Erythroblast (primary cell): Measurements from ENCODE around the gene INHBA.

Experiments used
- DNase-seq, 2 experiments: peaks; one replicate each; lab custom pipeline; 2025; lab: John Stamatoyannopoulos, UW
- GATA1 ChIP-seq: IDR thresholded peaks from 2 replicates; pipeline ENCODE4 v1.6.1; 2011; ENCODE audit warnings: low read depth, mild to moderate bottlenecking, control low read depth, low read length, moderate library complexity
- POLR2A ChIP-seq: IDR thresholded peaks from 2 replicates; pipeline ENCODE4 v1.6.1; 2011; ENCODE audit warnings: mild to moderate bottlenecking, low read length

The INHBA gene

DNA sequence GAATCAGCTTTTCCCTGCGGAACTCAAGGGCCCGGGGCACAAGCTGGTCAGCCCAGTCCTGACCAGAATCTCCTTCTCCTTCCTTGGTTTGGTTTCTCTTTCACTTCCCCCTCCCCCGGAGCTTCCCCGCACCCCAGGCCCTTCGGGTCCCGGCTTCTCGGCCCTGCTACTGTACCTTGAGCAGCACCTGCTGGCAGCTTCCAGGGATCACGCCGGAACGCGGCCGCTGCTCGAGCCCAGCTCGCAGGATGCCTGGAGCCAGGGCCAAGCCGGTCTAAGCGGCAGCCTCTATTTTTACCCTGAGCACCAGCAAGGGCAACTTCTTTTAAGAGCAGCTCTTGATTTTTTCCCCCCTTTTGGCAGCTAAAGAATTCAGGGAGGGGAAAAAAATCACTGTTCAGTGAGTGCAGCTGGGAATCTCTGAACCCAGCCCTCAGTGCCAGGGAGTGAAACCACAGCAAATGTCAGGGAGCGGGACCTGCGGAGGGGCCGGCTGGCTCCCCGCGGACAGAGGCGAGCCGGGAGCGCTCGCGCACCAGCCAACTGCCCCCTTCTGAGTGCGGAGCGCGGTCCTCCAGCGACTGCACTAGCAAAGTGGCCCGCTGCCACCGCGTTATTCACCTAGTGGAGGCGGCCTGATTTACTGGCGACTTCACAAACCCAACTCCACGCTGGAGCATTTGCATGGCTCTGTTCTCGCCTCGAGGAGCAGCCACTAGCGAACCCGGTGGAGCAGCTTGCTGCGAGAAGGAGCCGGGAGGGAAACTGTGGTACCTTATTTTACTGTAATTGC, 2.4 kb upstream of the INHBA start:
- DNase-seq, result peak; percentile 26 to 31
- TF ChIP-seq POLR2A, result no peak
- TF ChIP-seq GATA1, result no peak

DNA sequence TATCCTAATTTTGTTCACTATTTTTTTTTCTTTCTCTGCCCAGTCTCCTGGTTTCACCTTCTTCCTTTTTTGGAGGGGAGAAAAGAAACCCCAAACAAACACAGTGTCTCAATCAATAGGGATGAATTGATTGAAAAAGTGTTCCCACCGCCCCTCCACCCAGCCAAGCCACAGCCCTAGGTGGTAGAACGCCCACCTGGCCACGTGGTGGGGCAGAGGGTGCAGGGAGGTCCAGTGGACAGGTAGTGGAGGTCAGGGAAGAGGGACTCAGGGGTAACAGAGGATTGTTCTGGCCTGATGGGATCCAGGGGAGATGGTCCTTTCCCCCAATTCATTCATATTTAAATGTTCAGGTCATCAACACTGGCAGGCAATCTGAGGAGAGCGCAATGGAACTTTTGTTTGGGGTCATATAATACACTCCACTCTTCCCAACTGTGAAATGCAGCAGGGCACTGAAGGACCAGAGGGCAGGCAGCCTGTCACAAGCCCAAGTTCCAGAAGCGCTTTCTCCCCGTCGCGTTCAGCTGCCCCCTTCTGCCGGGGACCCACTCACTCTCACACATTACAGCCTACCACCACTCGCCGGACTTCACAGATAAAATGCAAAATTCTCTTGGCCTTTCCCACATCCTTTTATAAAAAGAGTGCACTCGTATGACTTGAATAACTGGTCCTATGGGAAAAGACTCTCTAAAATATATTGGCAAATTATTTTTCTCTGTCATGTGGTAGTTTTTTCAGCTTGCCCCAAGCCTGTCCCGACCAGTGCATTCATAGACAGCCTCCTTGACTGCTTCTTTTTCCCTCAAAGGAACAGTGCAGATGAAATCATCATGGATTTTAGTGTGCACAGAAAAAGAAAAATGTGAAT, 1.6 kb downstream of the INHBA start:
- no peak for DNase-seq
- TF ChIP-seq POLR2A, result no peak
- TF ChIP-seq GATA1, result no peak

DNA sequence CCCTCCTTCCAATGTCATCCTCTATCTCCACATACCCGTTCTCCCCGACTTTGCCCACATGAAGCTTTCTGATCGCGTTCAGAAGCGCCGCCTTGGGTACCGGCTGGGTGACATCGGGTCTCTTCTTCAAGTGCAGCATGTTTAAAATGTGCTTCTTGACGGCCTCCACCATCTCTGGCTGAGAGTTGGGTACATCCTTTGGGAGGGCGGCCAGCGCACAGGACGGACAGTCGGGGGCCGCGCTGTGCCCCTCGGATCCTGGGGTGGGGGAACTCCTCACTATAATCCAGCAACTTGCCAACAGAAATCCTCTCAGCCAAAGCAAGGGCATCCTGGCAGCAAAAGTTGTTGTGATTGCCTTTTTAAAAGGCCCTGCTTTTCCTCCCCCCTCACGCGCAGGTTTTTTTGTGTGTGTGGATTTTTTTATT, 2.8 kb downstream of the INHBA start:
- DNase-seq, result no peak
- TF ChIP-seq POLR2A, result no peak
- TF ChIP-seq GATA1, result no peak

DNA sequence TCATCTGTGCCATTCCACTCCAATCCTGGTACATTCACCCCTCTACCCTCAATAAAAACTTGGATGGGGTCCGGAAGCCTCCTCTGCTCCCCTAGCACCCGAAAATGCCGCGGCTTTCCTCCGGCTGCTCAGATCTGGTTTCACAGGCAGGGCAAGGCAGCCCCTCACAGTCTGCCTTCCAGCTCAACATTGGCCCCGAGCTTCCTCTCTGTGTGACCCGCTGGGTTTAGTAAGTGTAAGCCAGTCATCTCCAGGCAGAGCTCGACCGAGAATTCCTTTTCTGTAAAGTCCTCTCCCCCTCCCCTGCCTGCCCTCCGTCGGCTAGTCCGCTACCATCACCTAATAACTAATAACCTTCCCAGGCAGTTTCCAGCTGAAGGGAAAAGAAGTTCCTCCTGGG, 3.4 kb downstream of the INHBA start:
- no peak for DNase-seq
- TF ChIP-seq POLR2A (no peak), GATA1 (no peak)

DNA sequence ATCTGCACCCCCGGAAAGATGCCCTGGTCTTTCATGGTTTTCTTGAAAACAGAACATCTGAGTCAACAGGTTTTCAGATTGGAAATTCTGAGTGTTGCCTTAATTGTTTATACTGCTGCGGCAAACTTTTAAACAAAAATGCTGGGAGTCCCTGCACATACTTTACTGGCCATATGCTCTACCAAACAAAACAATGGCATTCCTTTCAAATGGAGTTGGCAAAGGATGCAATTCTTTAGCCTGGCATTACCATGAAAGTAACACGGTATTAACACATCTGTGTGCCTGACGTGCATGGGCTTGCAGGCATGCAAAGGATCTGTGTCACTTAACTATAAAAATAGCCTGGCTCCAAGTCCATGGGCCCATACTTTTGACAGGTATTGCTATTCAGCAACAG, 4.2 kb downstream of the INHBA start:
- TF ChIP-seq POLR2A (no peak), GATA1 (no peak)
- no peak for DNase-seq

DNA sequence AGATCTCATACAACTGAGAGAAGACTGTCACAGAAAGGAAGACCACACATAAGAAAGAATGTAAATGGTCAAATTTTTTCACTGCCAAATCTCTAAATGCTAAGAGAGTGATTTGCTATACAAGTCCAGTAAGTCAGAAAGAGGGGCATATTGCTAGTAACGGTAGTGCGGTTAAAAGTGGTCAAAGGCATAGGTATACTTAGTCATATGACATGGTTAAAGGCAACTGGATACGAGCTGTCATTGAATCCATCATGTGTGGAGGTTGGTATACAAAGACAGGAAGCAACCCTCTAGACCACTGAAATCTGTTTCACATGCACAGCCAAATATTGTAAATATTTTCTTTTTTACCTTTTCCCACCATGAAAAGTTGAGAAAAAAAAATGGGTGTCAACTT, 4.8 kb downstream of the INHBA start:
- no peak for TF ChIP-seq GATA1
- TF ChIP-seq POLR2A, result no peak
- no peak for DNase-seq

DNA sequence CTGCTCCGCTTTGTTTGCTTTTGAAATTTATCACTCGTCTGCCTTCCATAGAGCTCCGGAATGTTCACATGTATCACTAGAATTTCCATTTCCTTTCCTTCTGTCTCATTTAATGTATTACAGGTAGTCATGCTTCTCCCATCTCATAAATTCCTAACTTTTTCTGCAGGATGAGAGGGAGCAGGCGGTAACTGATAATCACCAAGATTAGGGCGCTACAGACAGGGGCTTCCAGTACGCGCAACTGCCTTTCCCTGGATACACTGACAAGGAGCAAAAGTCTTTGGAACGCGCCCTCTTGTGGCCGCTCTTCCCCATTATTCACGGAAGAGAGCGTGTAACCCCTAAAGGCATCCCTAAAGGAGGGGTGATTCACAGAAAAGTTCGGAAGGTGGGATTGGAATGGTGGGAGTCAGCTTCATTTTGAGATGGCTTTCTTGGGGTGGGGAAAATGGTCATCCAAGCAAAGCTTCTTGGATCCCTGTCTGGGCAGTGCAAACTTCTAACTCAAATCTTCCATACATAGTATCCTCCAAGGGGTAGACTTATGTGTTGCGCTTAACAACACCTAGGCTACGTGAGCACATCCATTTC, 6.5 kb downstream of the INHBA start:
- TF ChIP-seq POLR2A (no peak), GATA1 (no peak)
- DNase-seq, result peak; percentile 28 to 58

DNA sequence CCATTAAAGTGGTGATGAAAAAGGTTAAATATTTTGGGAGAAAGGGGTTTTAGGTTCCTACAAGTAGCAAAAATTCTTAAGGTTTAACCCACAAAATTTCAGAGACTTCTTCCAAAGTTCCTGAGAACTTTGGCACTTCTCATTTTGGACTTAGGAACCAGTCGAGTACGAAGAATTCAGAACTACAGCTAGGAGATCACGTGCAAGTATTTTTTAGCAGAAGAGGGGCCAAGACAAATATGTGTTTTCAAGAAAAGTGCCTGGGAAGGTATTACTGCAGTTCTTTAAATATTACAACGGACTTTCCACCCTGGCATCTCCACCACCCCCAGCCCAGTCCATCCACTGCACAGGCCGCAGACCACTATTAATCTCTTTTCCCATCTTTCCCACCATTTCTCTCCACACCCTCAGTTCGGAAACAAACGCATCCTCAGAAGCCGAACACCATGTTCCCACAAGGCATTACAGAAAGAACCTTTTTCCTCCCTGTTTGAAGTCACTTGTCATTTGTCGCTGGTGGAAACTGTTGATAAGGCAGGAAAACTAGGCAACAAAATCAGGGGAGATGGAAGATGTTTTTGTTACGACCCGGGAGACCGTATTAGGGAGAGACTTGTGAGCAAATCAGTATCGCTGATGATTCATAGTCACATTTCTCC, 7.1 kb downstream of the INHBA start:
- no peak for DNase-seq
- no peak for TF ChIP-seq GATA1

DNA sequence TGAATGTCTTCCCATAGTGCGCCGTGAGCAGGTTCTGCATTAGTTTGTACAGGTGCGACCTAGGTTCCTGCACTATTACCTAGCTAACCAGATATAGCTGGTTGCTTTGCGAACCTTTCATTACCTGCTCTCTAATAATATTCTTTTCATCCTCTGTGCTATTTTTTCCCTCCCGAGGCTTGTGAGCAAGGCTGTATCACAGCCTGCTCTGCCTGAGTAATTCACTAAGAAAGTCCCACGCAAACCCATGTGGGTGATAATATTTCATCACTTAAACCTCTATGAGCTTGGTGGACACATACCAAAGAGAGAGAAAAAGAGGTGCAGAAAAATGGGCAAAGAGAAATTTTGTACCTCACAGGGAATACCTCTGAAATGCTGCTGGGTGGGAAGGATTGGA, 8.4 kb downstream of the INHBA start:
- TF ChIP-seq GATA1 (no peak), POLR2A (no peak)
- DNase-seq, result no peak

DNA sequence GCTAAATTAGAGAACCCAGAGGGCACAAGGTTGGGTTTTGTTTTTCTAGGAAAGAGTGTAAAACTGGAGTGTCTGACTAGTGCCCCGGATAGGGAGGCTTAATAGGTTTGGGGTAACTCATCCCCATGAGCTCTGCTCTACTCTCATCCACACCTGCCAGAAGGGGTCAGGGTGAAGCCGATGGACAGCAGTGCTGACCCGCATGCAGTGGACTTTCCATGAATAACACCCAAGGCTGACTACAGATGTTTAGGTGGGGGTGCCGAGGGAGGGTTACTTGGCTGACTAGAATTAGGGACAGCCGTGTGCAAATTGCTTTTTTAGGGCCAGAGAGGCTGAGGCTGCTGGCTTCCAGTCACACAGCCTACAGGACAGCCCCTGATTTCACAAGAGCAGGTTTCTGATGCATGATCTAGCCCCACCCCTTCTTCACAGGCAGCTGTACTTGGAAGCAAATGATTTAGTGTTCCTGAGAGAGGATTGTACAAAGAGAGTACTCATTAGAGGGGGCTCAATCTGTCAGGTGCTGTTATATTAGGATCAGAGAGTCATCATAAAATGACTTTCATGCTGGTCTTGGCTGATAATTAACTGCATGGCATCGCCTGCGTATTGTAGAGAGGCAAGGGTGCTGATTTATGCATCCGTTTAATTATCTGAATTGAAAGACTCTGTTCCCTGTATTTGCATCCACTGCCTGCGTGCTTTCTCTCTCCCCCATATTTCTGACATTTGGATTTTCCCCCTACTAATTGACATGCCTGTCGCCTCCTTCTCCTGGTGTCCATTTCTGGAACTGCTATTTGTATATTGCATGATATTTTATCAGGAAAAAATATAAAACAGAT, 9.5 kb downstream of the INHBA start:
- DNase-seq, result no peak
- TF ChIP-seq GATA1, result no peak
- TF ChIP-seq POLR2A, result no peak

DNA sequence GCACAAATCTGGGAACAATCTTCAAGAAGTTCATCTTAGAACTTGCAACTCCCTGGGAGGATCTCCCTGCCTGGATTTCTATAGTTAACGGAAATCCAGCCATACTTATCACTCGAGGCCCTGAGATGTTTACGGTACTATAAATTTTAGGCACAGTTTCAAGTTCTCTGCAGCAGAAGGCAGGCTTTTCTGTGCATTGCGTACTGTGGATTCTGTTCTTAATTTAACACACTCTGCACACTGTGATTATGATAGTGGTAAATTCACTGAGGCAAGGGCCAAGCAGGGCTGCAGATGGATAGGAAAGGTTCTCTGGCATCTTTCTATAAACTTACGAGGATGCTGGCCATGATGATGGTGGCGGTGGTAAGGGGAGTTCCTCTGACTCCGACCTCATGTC, 10.6 kb downstream of the INHBA start:
- no peak for DNase-seq
- TF ChIP-seq POLR2A (no peak), GATA1 (no peak)

DNA sequence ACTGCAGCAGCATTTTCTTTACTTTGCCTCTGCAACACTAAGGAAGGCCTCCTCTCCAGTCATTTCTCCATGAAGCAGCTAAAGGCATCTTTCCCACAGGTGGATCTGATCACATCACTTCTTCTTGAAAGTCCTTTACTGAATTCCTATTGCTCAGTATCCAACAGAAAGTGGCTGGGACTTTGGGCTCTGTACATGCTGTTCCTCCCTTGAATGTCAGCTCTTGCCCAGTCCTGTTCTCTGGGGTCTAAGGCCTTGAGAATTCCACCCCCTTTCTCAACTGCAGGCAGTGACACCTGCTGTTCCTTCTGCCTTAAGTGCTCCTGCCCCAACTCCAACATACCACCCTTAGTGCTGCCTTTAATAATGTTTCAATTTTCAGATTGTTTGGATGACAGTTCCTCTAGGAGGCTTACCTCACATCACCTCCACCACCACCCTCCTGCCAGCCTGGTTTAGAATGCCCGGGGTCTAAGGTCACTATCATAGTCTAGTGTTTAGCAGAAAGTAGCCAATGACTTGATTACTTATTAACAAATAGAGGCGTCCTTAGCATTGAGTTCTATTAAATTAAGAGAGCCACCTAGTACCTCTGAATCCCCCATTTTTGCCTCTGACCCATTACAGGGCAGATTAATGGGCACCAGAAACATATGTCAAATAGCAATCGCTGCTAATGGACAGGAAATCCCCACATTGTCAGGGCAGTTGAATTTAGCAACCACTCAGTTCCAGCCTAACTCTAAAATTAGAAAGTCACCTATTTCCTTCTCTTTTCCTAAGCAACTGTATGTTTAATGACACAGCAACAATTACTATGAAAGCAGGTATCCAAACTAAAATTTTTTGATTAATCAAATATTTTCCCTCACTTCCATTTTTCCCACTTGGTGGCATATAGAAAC, 11.4 kb downstream of the INHBA start:
- no peak for DNase-seq
- TF ChIP-seq GATA1, result no peak
- TF ChIP-seq POLR2A, result no peak
